ENCODE results near the gene SPIRE1. TPM values are rescaled to one million over a fixed set of nuclear protein-coding genes. Genes with fewer than 3 reads are reported as not detected.

The SPIRE1 gene
- polyA plus RNA-seq, 1 donor from 2014 or later = 0.05 TPM

DNA sequence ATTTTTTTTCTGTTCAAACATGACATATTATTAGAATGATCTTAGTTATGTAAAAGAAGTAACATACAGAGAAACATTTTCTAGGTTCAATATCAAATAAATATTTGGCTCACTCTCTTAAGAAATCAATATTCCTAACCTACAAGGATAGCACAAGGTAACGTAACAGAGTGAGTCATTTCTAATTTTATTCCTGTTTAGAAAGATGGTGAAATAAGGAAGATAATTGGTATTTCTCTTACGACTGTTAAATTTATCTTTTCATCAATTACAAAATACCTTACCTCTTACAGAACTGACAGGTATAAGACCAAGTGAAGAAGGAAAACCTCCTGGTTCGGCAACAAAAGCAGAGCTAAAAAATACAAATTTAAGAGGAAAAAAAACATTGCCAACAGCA is 205.1 kb downstream of the SPIRE1 start:
- Mint-ChIP-seq H3K27ac (no peak overlapping the region), H3K4me3 (no peak overlapping the region), H3K36me3 (peaks cover 3% of the 10 kb centered on the region), H3K4me1 (no peaks in the 10 kb centered on the region), H3K27me3 (peaks cover 2% of the 10 kb centered on the region), H3K9me3 (peaks cover 0 to 2% (median 0%) of the 10 kb centered on the region in 3 donors)

DNA sequence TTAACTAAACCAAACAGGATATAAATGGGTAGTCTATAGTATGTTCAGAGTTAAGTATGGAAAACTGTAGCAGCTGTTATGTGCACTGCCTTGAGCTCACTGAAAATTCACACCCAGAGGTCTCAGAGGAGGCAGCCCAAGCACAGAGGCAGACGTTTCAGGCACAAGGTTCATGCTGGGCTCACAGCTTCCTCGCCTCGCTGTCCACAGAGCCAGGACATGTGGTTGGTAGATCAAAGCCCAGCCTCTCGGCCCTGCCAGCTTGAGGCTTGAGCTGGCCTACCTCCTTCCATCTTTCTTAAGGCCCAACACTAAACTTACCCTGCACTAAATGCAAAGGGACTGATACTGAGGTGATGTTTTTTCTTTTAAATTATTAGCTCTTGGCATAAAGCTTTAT is 206.5 kb downstream of the SPIRE1 start:
- Mint-ChIP-seq H3K36me3 (peaks cover 3% of the 10 kb centered on the region), H3K27me3 (peaks cover 2% of the 10 kb centered on the region), H3K27ac (no peak overlapping the region), H3K9me3 (peaks cover 0 to 2% (median 0%) of the 10 kb centered on the region in 3 donors), H3K4me3 (no peak overlapping the region), H3K4me1 (no peaks in the 10 kb centered on the region)

- Mint-ChIP-seq H3K27me3 (no peaks in the 10 kb centered on the region), H3K4me1 (no peaks in the 10 kb centered on the region), H3K9me3 (peaks cover 0 to 4% (median under 1%) of the 10 kb centered on the region in 3 donors), H3K27ac (no peak overlapping the region), H3K36me3 (peaks cover 3% of the 10 kb centered on the region), H3K4me3 (no peak overlapping the region)
Observed at GRCh38 chr18:12449051-12449785, 208.7 kb downstream of the SPIRE1 start.

DNA sequence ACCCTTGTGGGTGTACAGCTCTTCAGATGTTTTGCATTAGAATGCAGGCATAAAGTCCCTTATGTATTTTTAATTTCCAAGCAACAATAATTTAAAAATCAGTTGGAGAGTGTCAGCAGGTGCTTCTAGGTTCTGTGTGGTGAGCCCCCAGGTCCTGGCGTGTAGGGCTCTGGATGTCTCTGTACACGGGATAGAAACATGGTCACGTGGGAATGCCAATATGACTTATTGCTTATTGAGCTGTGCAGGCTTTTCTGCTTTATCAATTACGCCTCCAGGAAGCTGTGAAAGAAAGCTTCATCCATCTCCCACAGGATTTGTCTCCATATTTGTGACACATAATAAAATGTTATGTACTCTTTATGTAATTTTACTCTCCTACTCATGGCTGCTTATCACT is 212.4 kb downstream of the SPIRE1 start:
- H3K9me3 Mint-ChIP-seq = peaks cover 0 to 8% (median 4%) of the 10 kb centered on the region in 3 donors
- H3K36me3 Mint-ChIP-seq = peaks cover 3% of the 10 kb centered on the region
- no peak overlapping the region for H3K27ac Mint-ChIP-seq
- H3K27me3 Mint-ChIP-seq = no peaks in the 10 kb centered on the region
- H3K4me3 Mint-ChIP-seq = no peak overlapping the region
- H3K4me1 Mint-ChIP-seq = no peaks in the 10 kb centered on the region

DNA sequence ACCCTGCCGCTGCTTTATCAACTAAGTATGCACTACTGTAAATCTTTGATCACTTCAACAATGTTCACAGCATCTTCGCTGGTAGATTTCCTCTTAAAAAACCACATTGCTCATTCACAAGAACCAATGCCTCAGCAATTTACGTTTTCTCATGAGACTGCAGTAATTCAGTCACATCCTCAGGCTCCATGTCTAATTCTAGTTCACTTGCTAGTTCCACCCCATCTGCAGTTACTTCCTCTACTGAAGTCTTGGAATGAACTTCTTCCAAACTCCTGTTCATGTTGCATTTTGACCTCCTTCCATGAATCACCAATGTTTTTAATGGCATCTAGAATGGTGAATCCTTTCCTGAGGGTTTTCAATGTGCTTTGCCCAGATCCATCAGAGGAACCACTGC is 214.4 kb downstream of the SPIRE1 start:
- no peak overlapping the region for H3K27ac Mint-ChIP-seq
- no peaks in the 10 kb centered on the region for H3K36me3 Mint-ChIP-seq
- H3K27me3 Mint-ChIP-seq = no peaks in the 10 kb centered on the region
- H3K9me3 Mint-ChIP-seq = peaks cover 0 to 8% (median 2%) of the 10 kb centered on the region in 3 donors
- no peak overlapping the region for H3K4me3 Mint-ChIP-seq
- H3K4me1 Mint-ChIP-seq = no peaks in the 10 kb centered on the region

DNA sequence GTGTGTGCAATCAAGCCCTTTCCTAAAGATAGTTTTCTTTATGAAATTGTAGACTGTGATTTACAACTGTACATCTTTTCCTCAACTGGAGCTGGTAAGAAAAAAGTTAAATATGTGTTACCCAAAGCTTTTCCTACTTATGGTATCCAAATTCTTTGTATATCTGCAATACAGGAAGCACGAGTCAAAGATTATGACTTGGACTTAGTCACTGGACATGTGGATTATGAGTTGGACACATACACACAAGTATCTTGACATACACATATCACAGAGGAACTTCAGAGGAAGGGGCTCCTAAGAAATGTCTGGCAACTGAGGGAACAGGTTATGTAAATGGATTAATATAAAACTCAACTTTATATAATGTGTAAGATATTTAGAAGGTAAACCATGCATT is 215.0 kb downstream of the SPIRE1 start:
- peaks cover 0 to 8% (median 2%) of the 10 kb centered on the region in 3 donors for H3K9me3 Mint-ChIP-seq
- no peaks in the 10 kb centered on the region for H3K36me3 Mint-ChIP-seq
- no peak overlapping the region for H3K4me3 Mint-ChIP-seq
- no peak overlapping the region for H3K27ac Mint-ChIP-seq
- H3K4me1 Mint-ChIP-seq = no peaks in the 10 kb centered on the region
- no peaks in the 10 kb centered on the region for H3K27me3 Mint-ChIP-seq

GRCh38 chr18:12441475-12442034 is 216.4 kb downstream of the SPIRE1 start:
- peaks cover 0 to 8% (median 2%) of the 10 kb centered on the region in 3 donors for H3K9me3 Mint-ChIP-seq
- H3K27ac Mint-ChIP-seq = no peak overlapping the region

DNA sequence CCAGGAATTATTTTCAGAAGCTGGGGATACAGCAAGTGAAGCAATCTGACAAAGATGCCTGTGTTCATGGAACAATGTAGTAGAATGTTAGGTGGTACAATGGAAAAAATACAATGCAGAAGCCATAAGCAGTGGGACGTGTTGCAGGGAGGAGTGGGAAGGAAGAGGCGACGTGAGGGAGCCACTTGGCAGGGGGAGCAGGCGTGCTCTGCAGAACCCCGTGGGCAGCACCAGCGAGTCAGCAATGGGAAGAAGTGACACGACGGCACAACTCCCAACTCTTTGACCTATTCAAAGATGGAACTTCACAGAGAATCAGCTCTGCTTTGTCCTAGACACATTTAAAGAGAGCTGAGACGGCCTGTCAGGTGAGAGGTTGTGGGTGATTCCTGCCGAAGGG is 219.7 kb downstream of the SPIRE1 start:
- Mint-ChIP-seq H3K36me3 (no peaks in the 10 kb centered on the region), H3K27ac (no peak overlapping the region), H3K9me3 (no peaks in the 10 kb centered on the region), H3K4me1 (no peaks in the 10 kb centered on the region), H3K27me3 (no peaks in the 10 kb centered on the region), H3K4me3 (no peak overlapping the region)

More at GRCh38 chr18:12441475-12442034, 216.4 kb downstream of the SPIRE1 start:
- Mint-ChIP-seq H3K4me3 (no peak overlapping the region), H3K27me3 (no peaks in the 10 kb centered on the region), H3K36me3 (no peaks in the 10 kb centered on the region), H3K4me1 (no peaks in the 10 kb centered on the region)

- Mint-ChIP-seq H3K4me3 (no peak overlapping the region), H3K9me3 (peaks cover 0 to 1% (median 0%) of the 10 kb centered on the region in 3 donors), H3K36me3 (peaks cover 2% of the 10 kb centered on the region), H3K27me3 (no peaks in the 10 kb centered on the region), H3K4me1 (no peaks in the 10 kb centered on the region), H3K27ac (no peak overlapping the region)
Observed at GRCh38 chr18:12435867-12436266, 222.0 kb downstream of the SPIRE1 start.

- Mint-ChIP-seq H3K27ac (no peak overlapping the region), H3K27me3 (no peaks in the 10 kb centered on the region), H3K4me1 (no peaks in the 10 kb centered on the region), H3K4me3 (no peak overlapping the region), H3K9me3 (peaks cover 0 to 1% (median 0%) of the 10 kb centered on the region in 3 donors), H3K36me3 (peaks cover 2% of the 10 kb centered on the region)
Observed at GRCh38 chr18:12434541-12434929, 223.4 kb downstream of the SPIRE1 start.

DNA sequence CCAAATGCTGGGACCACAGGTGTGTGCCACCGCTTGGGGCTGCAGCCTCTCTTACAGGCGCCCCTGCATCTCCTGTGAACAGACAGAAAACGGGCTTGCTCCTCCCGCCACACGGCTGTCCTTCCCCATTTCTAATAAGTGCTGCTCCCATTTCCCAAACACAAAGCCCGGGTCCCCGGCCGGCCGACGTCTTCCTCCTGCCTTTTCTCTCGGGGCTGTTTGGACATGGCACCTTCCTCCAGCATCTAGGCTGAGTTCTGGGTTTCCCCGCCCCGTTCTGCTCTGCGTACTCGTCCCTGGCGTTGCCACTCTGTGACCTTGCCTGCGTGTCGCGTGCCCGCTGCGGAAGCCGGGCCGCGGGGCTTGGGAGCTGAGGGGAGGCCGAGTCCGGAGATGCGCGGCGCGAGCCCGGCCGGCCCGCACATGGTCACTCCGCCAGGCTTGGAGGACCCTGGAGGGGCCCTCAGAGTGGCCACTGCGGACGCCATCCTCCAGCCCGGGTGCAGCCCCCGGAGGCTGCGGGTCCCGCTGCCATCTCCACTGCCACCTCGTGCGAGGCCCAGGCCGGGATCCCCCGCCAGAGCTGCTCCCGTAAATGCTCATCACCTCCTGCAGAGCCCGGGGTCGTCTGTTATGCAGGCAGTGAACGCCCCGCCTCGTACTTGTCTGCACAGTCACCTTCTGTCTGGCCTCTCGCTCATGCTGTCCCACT is 223.9 kb downstream of the SPIRE1 start:
- Mint-ChIP-seq H3K9me3 (peaks cover 0 to 1% (median 0%) of the 10 kb centered on the region in 3 donors), H3K27me3 (no peaks in the 10 kb centered on the region), H3K4me1 (no peaks in the 10 kb centered on the region), H3K27ac (no peak overlapping the region), H3K36me3 (peaks cover 2% of the 10 kb centered on the region), H3K4me3 (no peak overlapping the region)

DNA sequence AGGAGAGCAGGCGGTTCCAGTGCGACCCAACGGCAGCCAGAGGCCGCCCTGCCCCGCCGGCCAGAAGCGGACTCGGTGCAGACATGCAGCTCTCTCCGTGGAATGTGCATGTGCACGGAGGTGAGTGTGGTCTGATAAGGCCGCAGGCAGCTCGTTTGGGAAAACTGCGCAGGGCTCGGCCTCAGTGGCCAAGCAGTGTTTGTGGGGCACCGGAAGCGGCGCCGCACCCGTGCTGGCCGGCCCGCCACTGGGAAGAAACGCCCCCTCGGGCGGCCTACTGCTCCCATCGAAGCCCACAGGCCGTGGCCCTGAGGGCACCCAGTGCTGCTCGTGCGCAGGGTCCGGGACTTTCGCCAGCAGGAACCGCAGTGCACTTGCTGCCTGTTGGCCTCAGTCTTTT is 225.0 kb downstream of the SPIRE1 start:
- Mint-ChIP-seq H3K27ac (no peak overlapping the region), H3K36me3 (peaks cover 2% of the 10 kb centered on the region), H3K9me3 (peaks cover 0 to 1% (median 0%) of the 10 kb centered on the region in 3 donors), H3K27me3 (no peaks in the 10 kb centered on the region), H3K4me3 (no peak overlapping the region), H3K4me1 (no peaks in the 10 kb centered on the region)

DNA sequence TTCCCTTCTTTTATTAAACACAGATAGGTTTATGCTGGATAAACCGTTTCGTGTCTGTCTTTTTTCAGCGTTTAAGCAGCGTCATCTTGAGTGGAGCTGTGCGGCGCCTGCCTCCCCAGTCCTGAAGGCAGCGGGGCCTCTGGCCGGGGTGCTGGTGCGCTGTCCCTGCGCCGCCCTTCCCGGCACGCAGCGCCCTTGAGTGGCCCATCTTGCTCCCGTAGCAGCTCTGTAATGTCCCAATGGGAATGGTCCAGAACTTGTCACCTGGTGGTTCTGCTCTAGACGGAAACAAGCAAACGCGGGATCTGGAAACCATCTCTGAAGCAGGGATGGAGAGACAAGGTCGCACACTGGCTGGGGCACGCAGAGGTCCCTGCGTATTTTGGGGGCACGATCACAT is 225.7 kb downstream of the SPIRE1 start:
- Mint-ChIP-seq H3K27ac (no peak overlapping the region), H3K4me1 (no peaks in the 10 kb centered on the region), H3K27me3 (no peaks in the 10 kb centered on the region), H3K4me3 (no peak overlapping the region), H3K36me3 (peaks cover 2% of the 10 kb centered on the region), H3K9me3 (peaks cover 0 to 1% (median 0%) of the 10 kb centered on the region in 3 donors)

- peaks cover 0 to 1% (median 0%) of the 10 kb centered on the region in 3 donors for H3K9me3 Mint-ChIP-seq
- no peak overlapping the region for H3K27ac Mint-ChIP-seq
- no peak overlapping the region for H3K4me3 Mint-ChIP-seq
- no peaks in the 10 kb centered on the region for H3K27me3 Mint-ChIP-seq
- H3K36me3 Mint-ChIP-seq = peaks cover 2% of the 10 kb centered on the region
- no peaks in the 10 kb centered on the region for H3K4me1 Mint-ChIP-seq
Observed at GRCh38 chr18:12431561-12431960, 226.3 kb downstream of the SPIRE1 start.

GRCh38 chr18:12430137-12430990 is 227.5 kb downstream of the SPIRE1 start:
- no peaks in the 10 kb centered on the region for H3K4me1 Mint-ChIP-seq
- H3K27me3 Mint-ChIP-seq = no peaks in the 10 kb centered on the region
- H3K9me3 Mint-ChIP-seq = peaks cover 0 to 1% (median 0%) of the 10 kb centered on the region in 3 donors
- H3K36me3 Mint-ChIP-seq = peaks cover 2% of the 10 kb centered on the region
- H3K27ac Mint-ChIP-seq = no peak overlapping the region
- no peak overlapping the region for H3K4me3 Mint-ChIP-seq

Data from IgD-negative memory B cell (primary cell).